Epithelial cell of esophagus (primary cell): ENCODE measurements around the gene UBE2L3.
A peak's percentile ranks its signal among the peaks of the same experiment; 100 is the strongest.
"Not testable (repeated sequence)": the region's sequence is repeated elsewhere in the genome, so short reads cannot be mapped to it uniquely, and the experiment has no call there.

Experiments used
- DNase-seq: peaks from one replicate; pipeline ENCODE4 v3.0.0; 2010; ENCODE audit warnings: low read depth
- H3K4me3 ChIP-seq: 2 replicates; pipeline ENCODE4 v1.5.1; 2011; ENCODE audit warnings: mild to moderate bottlenecking, low read length, control low read depth
- TF ChIP-seq, protein P1 (sequence below): IDR thresholded peaks from 2 replicates; pipeline ENCODE4 v1.5.1; 2011; ENCODE audit warnings: low read depth, mild to moderate bottlenecking, low read length, control low read depth, inconsistent platforms; ENCODE audit not compliant: insufficient read depth; ENCODE audit errors: missing control alignments

Gene UBE2L3

GRCh38 chr22:21643533-21644357 lies 76.2 kb downstream of the UBE2L3 start:
- no peak overlapping the region for H3K4me3 ChIP-seq
- no peak for DNase-seq
- TF ChIP-seq, protein P1, sequence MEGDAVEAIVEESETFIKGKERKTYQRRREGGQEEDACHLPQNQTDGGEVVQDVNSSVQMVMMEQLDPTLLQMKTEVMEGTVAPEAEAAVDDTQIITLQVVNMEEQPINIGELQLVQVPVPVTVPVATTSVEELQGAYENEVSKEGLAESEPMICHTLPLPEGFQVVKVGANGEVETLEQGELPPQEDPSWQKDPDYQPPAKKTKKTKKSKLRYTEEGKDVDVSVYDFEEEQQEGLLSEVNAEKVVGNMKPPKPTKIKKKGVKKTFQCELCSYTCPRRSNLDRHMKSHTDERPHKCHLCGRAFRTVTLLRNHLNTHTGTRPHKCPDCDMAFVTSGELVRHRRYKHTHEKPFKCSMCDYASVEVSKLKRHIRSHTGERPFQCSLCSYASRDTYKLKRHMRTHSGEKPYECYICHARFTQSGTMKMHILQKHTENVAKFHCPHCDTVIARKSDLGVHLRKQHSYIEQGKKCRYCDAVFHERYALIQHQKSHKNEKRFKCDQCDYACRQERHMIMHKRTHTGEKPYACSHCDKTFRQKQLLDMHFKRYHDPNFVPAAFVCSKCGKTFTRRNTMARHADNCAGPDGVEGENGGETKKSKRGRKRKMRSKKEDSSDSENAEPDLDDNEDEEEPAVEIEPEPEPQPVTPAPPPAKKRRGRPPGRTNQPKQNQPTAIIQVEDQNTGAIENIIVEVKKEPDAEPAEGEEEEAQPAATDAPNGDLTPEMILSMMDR = no peak

- DNase-seq, H3K4me3 ChIP-seq: not testable (repeated sequence)
These were observed 78.0 kb downstream of the UBE2L3 start for GRCh38 chr22:21645513-21645912.

- no peak overlapping the region for H3K4me3 ChIP-seq
- TF ChIP-seq, protein P1 = peak; percentile 93
- DNase-seq = peak; percentile 86
These were observed 79.4 kb downstream of the UBE2L3 start for GRCh38 chr22:21646608-21647590.

DNA sequence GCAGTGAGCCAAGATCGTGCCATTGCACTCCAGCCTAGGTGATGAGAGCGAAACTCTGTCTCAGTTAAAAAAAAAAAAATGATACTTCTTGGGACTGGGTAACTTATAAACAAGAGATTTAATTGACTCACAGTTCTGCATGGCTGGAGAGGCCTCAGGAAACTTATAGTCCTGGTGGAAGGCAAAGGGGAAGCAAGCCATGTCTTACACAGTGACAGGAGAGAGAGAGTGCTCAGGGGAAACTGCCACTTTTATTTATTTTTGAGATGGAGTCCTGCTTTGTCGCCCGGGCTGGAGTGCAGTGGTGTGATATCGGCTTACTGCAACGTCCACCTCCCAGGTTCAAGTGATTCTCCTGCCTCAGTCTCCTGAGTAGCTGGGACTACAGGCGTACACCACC lies 82.8 kb downstream of the UBE2L3 start:
- no peak for DNase-seq
- no peak overlapping the region for H3K4me3 ChIP-seq
- TF ChIP-seq, protein P1 = no peak

DNA sequence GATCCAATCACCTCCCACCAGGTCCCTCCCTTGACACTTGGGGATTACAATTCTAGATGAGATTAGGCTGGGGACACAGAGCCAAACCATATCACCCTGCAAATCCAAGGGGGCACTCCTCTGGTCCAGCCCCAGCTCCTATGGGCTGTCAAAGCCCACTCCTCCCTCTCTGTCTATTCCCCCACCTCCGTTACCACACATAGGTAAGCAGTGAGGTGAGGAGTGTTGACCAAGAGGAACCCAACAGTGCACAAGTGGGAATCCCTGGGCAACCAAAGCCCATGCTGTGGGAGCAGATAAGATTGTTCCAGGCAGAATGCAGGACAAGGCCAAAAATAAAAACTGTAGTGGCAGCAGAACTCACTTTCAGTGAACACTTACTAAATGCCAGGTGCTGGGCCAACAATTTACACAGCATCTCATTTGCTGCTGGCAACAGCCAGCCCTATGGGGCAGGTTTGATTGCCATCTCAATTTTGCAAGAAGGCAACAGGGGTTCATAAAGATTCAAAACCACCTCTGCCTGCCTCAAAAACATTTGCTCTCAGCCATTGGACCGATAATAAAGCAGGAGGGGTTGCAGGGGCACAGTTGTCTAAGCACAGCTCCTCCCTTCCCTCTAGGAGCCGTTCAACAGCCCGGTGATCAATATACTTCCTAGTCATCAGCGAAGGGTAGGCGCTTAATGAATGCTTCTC lies 83.5 kb downstream of the UBE2L3 start:
- TF ChIP-seq, protein P1 = no peak
- DNase-seq = no peak

GRCh38 chr22:21651521-21652009 lies 84.1 kb downstream of the UBE2L3 start:
- TF ChIP-seq, protein P1 = no peak
- H3K4me3 ChIP-seq = peak overlapping the region; percentile 67
- DNase-seq = no peak

More for the DNA sequence above, 83.5 kb downstream of the UBE2L3 start:
- peak overlapping the region; percentile 67 for H3K4me3 ChIP-seq

DNA sequence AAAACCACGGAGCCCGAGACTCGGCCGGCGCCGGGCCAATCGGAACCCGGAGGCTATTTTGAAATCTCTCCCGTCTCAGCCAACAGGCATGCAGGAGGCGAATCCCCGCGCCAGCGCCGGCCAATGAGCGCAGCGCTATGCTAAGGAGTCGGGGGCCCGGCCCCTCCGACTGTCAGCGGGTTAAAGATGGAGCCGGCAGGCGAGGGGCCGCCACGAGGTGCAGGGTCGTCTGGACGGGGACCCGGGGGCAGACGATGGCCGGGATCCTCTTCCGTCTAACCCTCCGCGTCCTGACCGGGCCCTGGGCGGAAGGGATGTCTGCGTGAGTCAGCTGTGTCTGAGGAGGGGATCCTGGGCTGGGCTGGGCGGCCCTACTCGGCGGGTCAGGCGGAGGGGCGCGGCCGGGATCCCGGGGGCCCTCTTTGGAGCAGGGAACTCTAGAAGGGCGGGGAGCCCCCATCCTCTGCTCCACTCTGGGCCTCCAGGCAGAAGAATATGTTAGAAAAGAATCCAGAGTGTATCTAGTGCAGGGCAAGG lies 84.6 kb downstream of the UBE2L3 start:
- peak overlapping the region; percentile 67 for H3K4me3 ChIP-seq
- peak; percentile 89 for DNase-seq
- TF ChIP-seq, protein P1 = no peak
